Thyroid gland (tissue), 4 donors: Measurements from ENCODE around the gene NR5A2. TPM values are rescaled to one million over a fixed set of nuclear protein-coding genes. Genes with fewer than 3 reads are reported as not detected.

Experiments
- DNase-seq, 2 donors: peaks; one replicate each; pipeline ENCODE4 v3.0.0-alpha.2; 2019
- H3K27ac ChIP-seq, 3 donors: fragments of 200-600 bp; sonication (generic); 1 replicate in 2 of 3; 2 replicates in 1 of 3; pipeline ENCODE4 v1.5.1; 2016 to 2019; ENCODE audit warnings: mild to moderate bottlenecking in 1 of 3, moderate library complexity in 1 of 3
- H3K27me3 ChIP-seq: fragments of 200-600 bp; sonication (generic); one replicate; pipeline ENCODE4 v1.5.1; 2019
- H3K36me3 ChIP-seq, 2 donors: fragments of 200-600 bp; sonication (generic); one replicate each; pipeline ENCODE4 v1.5.1; 2016 to 2019
- H3K4me1 ChIP-seq, 2 donors: fragments of 200-600 bp; sonication (generic); one replicate each; pipeline ENCODE4 v1.5.1; 2017 to 2019
- H3K4me3 ChIP-seq, 3 donors: fragments of 200-600 bp; sonication (generic); replicated peaks in 1 of 3; 1 replicate in 2 of 3; 2 replicates in 1 of 3; pipeline ENCODE4 v1.5.1; 2016; ENCODE audit warnings: mild to moderate bottlenecking in 1 of 3
- H3K9me3 ChIP-seq: fragments of 200-600 bp; sonication (generic); one replicate; pipeline ENCODE4 v1.5.1; 2017
- CTCF ChIP-seq, 6 experiments: fragments of 200-600 bp in 3 of 6; fragments of 450-650 bp in 3 of 6; sonication (generic) in 3 of 6; IDR thresholded peaks; one replicate each; pipeline ENCODE4 v1.5.1; 2016 to 2019; ENCODE audit warnings: antibody characterized with exemption in 6 of 6, mild to moderate bottlenecking in 2 of 6, inconsistent platforms in 1 of 6, moderate library complexity in 1 of 6
- POLR2A ChIP-seq, 2 donors: fragments of 450-650 bp; IDR thresholded peaks; one replicate each; pipeline ENCODE4 v1.6.1; 2017; ENCODE audit warnings: antibody characterized with exemption in 2 of 2, mild to moderate bottlenecking in 2 of 2, moderate library complexity in 1 of 2
- WGBS, 2 donors: methylation state at CpG; one replicate each; pipeline ENCODE4 v1.1.5; 2017; 5-methylcytosine and 5-hydroxymethylcytosine counted together
- intact Hi-C: fragments of 100-400 bp; cut with DNase I; formaldehyde crosslinking; loops from one replicate; pipeline ENCODE4 v1.15.1; 2023
- total RNA-seq, 4 donors: library from RNA; depleted of rRNA; stranded (reverse); fragments of >200 nt; gene quantifications; one replicate each; pipeline ENCODE4 v1.2.3, GENCODE V29; 2016

Gene NR5A2
- 1 to 10 TPM; 1.5 to 8.2 (median 3.9) TPM for total RNA-seq

- H3K4me3 ChIP-seq = no peak within 1 kb of the TSS
- H3K27me3 ChIP-seq = peaks cover 9% of the 10 kb centered on the region
- peaks cover 0 to 15% of the 10 kb centered on the region in 2 donors for H3K4me1 ChIP-seq
- intact Hi-C loops = no loop called here
- DNase-seq = no peak
- TF ChIP-seq CTCF (IDR thresholded peaks at IDR 0.05) (no peak), POLR2A (IDR thresholded peaks at IDR 0.05) (no peak)
- no peak within 1 kb of the TSS for H3K27ac ChIP-seq
- WGBS, 2 donors = 86 to 94% methylated on average over 1 of the region's 1 CpG
- H3K36me3 ChIP-seq = no peaks in the 10 kb centered on the region
- no peaks in the 10 kb centered on the region for H3K9me3 ChIP-seq
These were observed at the start of gene NR5A2 for GRCh38 chr1:200027264-200027823. Gene NR5A2 (plus strand): TSS chr1:200027710. CDS start chr1:200027848, 138 bp downstream.

GRCh38 chr1:199978408-199978940, 49.0 kb upstream of the NR5A2 start:
- no peaks in the 10 kb centered on the region for H3K27me3 ChIP-seq
- intact Hi-C loops = no loop called here
- H3K36me3 ChIP-seq = no peaks in the 10 kb centered on the region
- no peak overlapping the region for H3K4me3 ChIP-seq
- no peak for DNase-seq
- WGBS, 2 donors = 66 to 72% methylated on average over 7 of the region's 7 CpGs
- TF ChIP-seq CTCF (IDR thresholded peaks at IDR 0.05) (no peak), POLR2A (IDR thresholded peaks at IDR 0.05) (no peak)
- H3K4me1 ChIP-seq = no peaks in the 10 kb centered on the region
- H3K27ac ChIP-seq = no peak overlapping the region
- H3K9me3 ChIP-seq = no peaks in the 10 kb centered on the region

GRCh38 chr1:199979071-199979470, 48.4 kb upstream of the NR5A2 start:
- TF ChIP-seq POLR2A (IDR thresholded peaks at IDR 0.05) (no peak), CTCF (IDR thresholded peaks at IDR 0.05) (no peak)
- no peaks in the 10 kb centered on the region for H3K36me3 ChIP-seq
- intact Hi-C loops = no loop called here
- 88 to 89% methylated on average over 1 of the region's 1 CpG for WGBS, 2 donors
- DNase-seq = no peak
- H3K4me3 ChIP-seq = no peak overlapping the region
- H3K27ac ChIP-seq = no peak overlapping the region
- no peaks in the 10 kb centered on the region for H3K4me1 ChIP-seq
- no peaks in the 10 kb centered on the region for H3K9me3 ChIP-seq
- H3K27me3 ChIP-seq = no peaks in the 10 kb centered on the region

GRCh38 chr1:199981584-199981983, 45.9 kb upstream of the NR5A2 start:
- TF ChIP-seq POLR2A (IDR thresholded peaks at IDR 0.05) (no peak), CTCF (IDR thresholded peaks at IDR 0.05) (no peak)
- Histone ChIP-seq H3K27ac (no peak overlapping the region), H3K4me3 (no peak overlapping the region), H3K9me3 (no peaks in the 10 kb centered on the region), H3K4me1 (no peaks in the 10 kb centered on the region), H3K36me3 (no peaks in the 10 kb centered on the region), H3K27me3 (no peaks in the 10 kb centered on the region)
- DNase-seq = no peak
- intact Hi-C loops = no loop called here
- 96 to 100% methylated on average over 1 of the region's 1 CpG for WGBS, 2 donors

GRCh38 chr1:199982606-199983005, 44.9 kb upstream of the NR5A2 start:
- Histone ChIP-seq H3K36me3 (no peaks in the 10 kb centered on the region), H3K4me3 (no peak overlapping the region), H3K9me3 (no peaks in the 10 kb centered on the region), H3K27me3 (no peaks in the 10 kb centered on the region), H3K27ac (no peak overlapping the region), H3K4me1 (no peaks in the 10 kb centered on the region)
- intact Hi-C loops = no loop called here
- no peak for DNase-seq
- TF ChIP-seq CTCF (IDR thresholded peaks at IDR 0.05) (no peak), POLR2A (IDR thresholded peaks at IDR 0.05) (no peak)
- WGBS, 2 donors = 86% methylated on average over 6 of the region's 6 CpGs
